B cell (primary cell): Measurements from ENCODE around the gene CTNNB1. TPM values are rescaled to one million over a fixed set of nuclear protein-coding genes. Genes with fewer than 3 reads are reported as not detected.

Experiments used
- ATAC-seq: fragments of 200-7000 bp; cut with Tn5 transposase; one replicate; pipeline ENCODE4 v1.10.0; 2021; ENCODE audit warnings: low read depth, mild to moderate bottlenecking, moderate number of reproducible peaks, moderate library complexity
- CTCF ChIA-PET: fragments of 350-600 bp; sonication (Branson Sonifier 250); formaldehyde crosslinking; loops from one replicate; lab custom pipeline; 2021; ENCODE audit warnings: antibody characterized with exemption, inconsistent platforms; lab: Charles Lee
- POLR2A ChIA-PET: fragments of 350-600 bp; sonication (Branson Sonifier 250); formaldehyde crosslinking; loops from one replicate; lab custom pipeline; 2021; ENCODE audit warnings: antibody characterized with exemption; lab: Charles Lee
- DNase-seq: peaks from one replicate; pipeline ENCODE4 v3.0.0; 2013
- H2AFZ ChIP-seq: 2 replicates; pipeline ENCODE4 v1.6.1; 2012; ENCODE audit warnings: mild to moderate bottlenecking, low read depth, low read length; ENCODE audit not compliant: insufficient read depth, poor library complexity, severe bottlenecking
- H3K27ac ChIP-seq, 2 donors: 1 replicate in 1 of 2; 2 replicates in 1 of 2; pipeline ENCODE4 v1.5.1; 2012 to 2013; ENCODE audit warnings: low read length in 2 of 2, mild to moderate bottlenecking in 2 of 2, moderate library complexity in 1 of 2
- H3K27me3 ChIP-seq, 4 experiments: fragments of 200-600 bp in 1 of 4; sonication (generic) in 1 of 4; replicated peaks in 1 of 4; 1 replicate in 2 of 4; 2 replicates in 2 of 4; pipeline versions ENCODE4 v1.6.1 to v1.7.0; 2013 to 2016; ENCODE audit warnings: low read length in 3 of 4, mild to moderate bottlenecking in 2 of 4, mixed read lengths in 1 of 4, moderate library complexity in 1 of 4; ENCODE audit not compliant: insufficient read depth in 4 of 4, control insufficient read depth in 3 of 4; ENCODE audit errors: control extremely low read depth in 1 of 4
- H3K36me3 ChIP-seq, 2 experiments: replicated peaks in 1 of 2; 1 replicate in 1 of 2; 2 replicates in 1 of 2; pipeline versions ENCODE4 v1.6.1 to v1.7.1; 2013; ENCODE audit warnings: low read length in 1 of 2; ENCODE audit not compliant: insufficient read depth in 2 of 2, control insufficient read depth in 1 of 2; ENCODE audit errors: control extremely low read depth in 1 of 2, extremely low read depth in 1 of 2
- H3K4me1 ChIP-seq, 2 donors: fragments of 200-600 bp in 1 of 2; sonication (generic) in 1 of 2; 1 replicate in 1 of 2; 2 replicates in 1 of 2; pipeline versions ENCODE4 v1.5.1 to v1.6.1; 2013 to 2017; ENCODE audit warnings: low read length in 2 of 2; ENCODE audit not compliant: control insufficient read depth in 2 of 2, insufficient read depth in 2 of 2
- H3K4me2 ChIP-seq: replicated peaks from 2 replicates; pipeline ENCODE3; 2012; ENCODE audit warnings: mild to moderate bottlenecking, low read depth, low read length; ENCODE audit not compliant: poor library complexity, severe bottlenecking
- H3K4me3 ChIP-seq, 5 experiments: fragments of 200-600 bp in 1 of 5; sonication (generic) in 1 of 5; 1 replicate in 3 of 5; 2 replicates in 2 of 5; pipeline versions ENCODE4 v1.5.1 to v1.7.0; 2011 to 2016; ENCODE audit warnings: low read length in 4 of 5, mild to moderate bottlenecking in 4 of 5, low read depth in 2 of 5, control low read depth in 1 of 5, moderate library complexity in 1 of 5; ENCODE audit not compliant: insufficient read depth in 1 of 5; ENCODE audit errors: control extremely low read depth in 1 of 5, extremely low read depth in 1 of 5
- H3K79me2 ChIP-seq: fragments of 200-600 bp; sonication (generic); one replicate; pipeline ENCODE4 v1.6.0; 2016; ENCODE audit warnings: low read length; ENCODE audit not compliant: control insufficient read depth, insufficient read depth
- H3K9ac ChIP-seq: fragments of 200-600 bp; sonication (generic); 2 replicates; pipeline ENCODE4 v1.6.1; 2017; ENCODE audit warnings: mild to moderate bottlenecking, low read length, moderate library complexity
- H3K9me3 ChIP-seq, 3 donors: one replicate each; pipeline versions ENCODE4 v1.6.1 to v1.7.1; 2013; ENCODE audit warnings: low read length in 2 of 3; ENCODE audit not compliant: control insufficient read depth in 2 of 3, insufficient read depth in 1 of 3; ENCODE audit errors: control extremely low read depth in 1 of 3
- H4K20me1 ChIP-seq: 2 replicates; pipeline ENCODE4 v1.6.0; 2012; ENCODE audit warnings: mild to moderate bottlenecking, low read length; ENCODE audit not compliant: insufficient read depth, control insufficient read depth, poor library complexity, severe bottlenecking
- H3K27ac Mint-ChIP-seq: one replicate; pipeline ENCODE4 v1.8.0; 2021; ENCODE audit warnings: mixed read lengths
- H3K27me3 Mint-ChIP-seq: one replicate; pipeline ENCODE4 v1.8.0; 2021; ENCODE audit warnings: mixed read lengths
- H3K4me1 Mint-ChIP-seq: one replicate; pipeline ENCODE4 v1.8.0; 2021; ENCODE audit warnings: mixed read lengths
- H3K4me3 Mint-ChIP-seq: one replicate; pipeline ENCODE4 v1.8.0; 2021; ENCODE audit warnings: mixed read lengths
- H3K9me3 Mint-ChIP-seq: one replicate; pipeline ENCODE4 v1.8.0; 2022; ENCODE audit warnings: mixed read lengths; ENCODE audit not compliant: insufficient read depth
- CTCF ChIP-seq: fragments of 200-600 bp; IDR thresholded peaks from one replicate; pipeline ENCODE4 v1.8.0; 2022; ENCODE audit warnings: antibody characterized with exemption, mild to moderate bottlenecking
- EZH2 ChIP-seq: IDR thresholded peaks from 2 replicates; pipeline ENCODE4 v1.6.1; 2012; ENCODE audit warnings: borderline replicate concordance, low read depth, mild to moderate bottlenecking, moderate library complexity, low read length; ENCODE audit not compliant: insufficient read depth, poor library complexity, severe bottlenecking
- WGBS: methylation state at CpG from one replicate; pipeline ENCODE4 v1.1.5; 2013; ENCODE audit warnings: missing lambda C conversion rate; ENCODE audit not compliant: insufficient coverage; 5-methylcytosine and 5-hydroxymethylcytosine counted together
- intact Hi-C: fragments of 100-400 bp; cut with micrococcal nuclease; formaldehyde crosslinking; loops from one replicate; pipeline ENCODE4 v1.10.0; 2022
- polyA plus RNA-seq: library from polyadenylated mRNA; depleted of rRNA; stranded (reverse); fragments of >200 nt; gene quantifications from 2 replicates; pipeline ENCODE4 v1.2.3, GENCODE V29; 2012
- total RNA-seq, 2 donors: library from RNA; stranded (reverse); fragments of 120-200 nt in 1 of 2; gene quantifications; 1 replicate in 1 of 2; 2 replicates in 1 of 2; pipeline versions ENCODE4 v1.2.3 to v1.2.4, GENCODE V29; 2013 to 2022

Gene CTNNB1
- total and polyA plus RNA-seq, 2 donors (not counting 1 experiment from before 2014, with no cell fraction given) = 103 to 178 TPM

GRCh38 chr3:41241161-41241560 is 41.9 kb downstream of the CTNNB1 start:
- intact Hi-C loops = loop anchor here (5.0 kb wide), 1 partner anchor 39 kb away; no protein-coding TSS in a partner anchor
- Mint-ChIP-seq H3K27me3 (no peaks in the 10 kb centered on the region), H3K27ac (no peak overlapping the region), H3K4me3 (no peak overlapping the region), H3K4me1 (no peaks in the 10 kb centered on the region), H3K9me3 (no peaks in the 10 kb centered on the region)
- no peak overlapping the region for H3K27ac ChIP-seq
- H3K36me3 ChIP-seq = peaks cover 0 to 59% of the 10 kb centered on the region in 2 experiments
- no peaks in the 10 kb centered on the region for H3K9me3 ChIP-seq
- CTCF ChIA-PET = interaction anchor here (0.9 kb wide), 1 partner anchor 661 kb away, joined by 3 read pairs; no protein-coding TSS in a partner anchor
- H3K27me3 ChIP-seq = no peaks in the 10 kb centered on the region
- H3K79me2 ChIP-seq = no peaks in the 10 kb centered on the region
- no peak overlapping the region for H3K9ac ChIP-seq
- H4K20me1 ChIP-seq = no peaks in the 10 kb centered on the region
- POLR2A ChIA-PET = interaction anchor here (0.6 kb wide), 1 partner anchor 10 kb away, joined by 3 read pairs; no protein-coding TSS in a partner anchor
- 100% methylated on average over 1 of the region's 4 CpGs for WGBS
- ATAC-seq = no peak
- no peak overlapping the region for H3K4me2 ChIP-seq
- no peaks in the 10 kb centered on the region for H3K4me1 ChIP-seq
- TF ChIP-seq CTCF (no peak), EZH2 (no peak)
- H3K4me3 ChIP-seq = no peak overlapping the region
- no peak for DNase-seq
- H2AFZ ChIP-seq = no peak overlapping the region

GRCh38 chr3:41241800-41242571 is 42.7 kb downstream of the CTNNB1 start:
- Mint-ChIP-seq H3K27me3 (no peaks in the 10 kb centered on the region), H3K4me1 (no peaks in the 10 kb centered on the region), H3K27ac (peak overlapping the region; percentile 7), H3K9me3 (no peaks in the 10 kb centered on the region), H3K4me3 (no peak overlapping the region)
- H3K4me1 ChIP-seq = no peaks in the 10 kb centered on the region
- no peak overlapping the region for H3K4me2 ChIP-seq
- ChIA-PET CTCF (no interaction called here), POLR2A (no interaction called here)
- H4K20me1 ChIP-seq = no peaks in the 10 kb centered on the region
- H3K27ac ChIP-seq = no peak overlapping the region
- no peaks in the 10 kb centered on the region for H3K27me3 ChIP-seq
- no peak for TF ChIP-seq EZH2
- no peak for TF ChIP-seq CTCF
- no peaks in the 10 kb centered on the region for H3K79me2 ChIP-seq
- H3K4me3 ChIP-seq = no peak overlapping the region
- H3K9me3 ChIP-seq = no peaks in the 10 kb centered on the region
- DNase-seq = no peak
- no peak overlapping the region for H3K9ac ChIP-seq
- H2AFZ ChIP-seq = no peak overlapping the region
- H3K36me3 ChIP-seq = peaks cover 0 to 51% of the 10 kb centered on the region in 2 experiments
- ATAC-seq = no peak
- intact Hi-C loops = loop anchor here (5.0 kb wide), 1 partner anchor 40 kb away; no protein-coding TSS in a partner anchor
- 100% methylated on average over 2 of the region's 7 CpGs for WGBS
